Ovary (tissue), 9 donors: ENCODE results near the gene QSER1. TPM values are rescaled to one million over a fixed set of nuclear protein-coding genes. Genes with fewer than 3 reads are reported as not detected.
A peak's percentile ranks its signal among the peaks of the same experiment; 100 is the strongest.
"Not testable (repeated sequence)": the region's sequence is repeated elsewhere in the genome, so short reads cannot be mapped to it uniquely, and the experiment has no call there.

Experiments
- DNase-seq, 5 donors: peaks; one replicate each; pipeline ENCODE4 v3.0.0-alpha.2; 2019 to 2020
- H3K27ac ChIP-seq, 2 donors: fragments of 200-600 bp; one replicate each; pipeline versions ENCODE4 v1.5.1 to v1.8.0; 2019 to 2022
- H3K27me3 ChIP-seq: fragments of 200-600 bp; one replicate; pipeline ENCODE4 v1.8.0; 2022
- H3K36me3 ChIP-seq: fragments of 200-600 bp; sonication (generic); one replicate; pipeline ENCODE4 v1.5.1; 2019
- H3K4me1 ChIP-seq: one replicate; pipeline ENCODE4 v1.8.1; 2013; ENCODE audit warnings: mild to moderate bottlenecking, moderate library complexity; ENCODE audit not compliant: insufficient read depth
- H3K4me3 ChIP-seq: fragments of 200-600 bp; sonication (generic); one replicate; pipeline ENCODE4 v1.5.1; 2017
- H3K9me3 ChIP-seq, 2 donors: fragments of 200-600 bp in 1 of 2; sonication (generic) in 1 of 2; one replicate each; pipeline versions ENCODE4 v1.5.1 to v1.8.1; 2013 to 2019; ENCODE audit warnings: mild to moderate bottlenecking in 1 of 2, moderate library complexity in 1 of 2
- EP300 ChIP-seq: sonication (generic); formaldehyde crosslinking; IDR thresholded peaks from one replicate; pipeline ENCODE4 v1.6.1; 2017; ENCODE audit warnings: antibody characterized with exemption
- POLR2A ChIP-seq: fragments of 450-650 bp; IDR thresholded peaks from one replicate; pipeline ENCODE4 v1.6.1; 2017; ENCODE audit warnings: antibody characterized with exemption, mild to moderate bottlenecking, moderate library complexity
- WGBS, 3 donors: extraction: QIAGEN DNeasy Blood & Tissue Kit in 1 of 3; methylation state at CpG; one replicate each; pipeline versions ENCODE4 v1.1.5 to v1.1.7; 2013 to 2017; 5-methylcytosine and 5-hydroxymethylcytosine counted together
- intact Hi-C, 4 donors: fragments of 100-400 bp; cut with DNase I; formaldehyde crosslinking; loops; one replicate each; pipeline versions ENCODE4 v1.11.0 to v1.15.1; 2022 to 2023
- polyA plus RNA-seq, 2 donors: library from polyadenylated mRNA; stranded (reverse); fragments of 200-250 nt in 1 of 2; fragments of 350-450 nt in 1 of 2; fragmentation: Illumina TruSeq in 1 of 2; extraction: RNeasy Lipid Tissue Mini Kit (QIAGEN cat#74804) in 1 of 2; gene quantifications; one replicate each; pipeline ENCODE4 v1.2.3, GENCODE V29; 2013 to 2014
- total RNA-seq, 7 donors: library from RNA; depleted of rRNA in 2 of 7; stranded (reverse); fragments of >200 nt in 2 of 7; fragmentation: NEBNext Ultra II Directional in 3 of 7; extraction: Animal tissue kit (Norgen Biotek cat#: 25700) in 3 of 7; gene quantifications; one replicate each; pipeline versions ENCODE4 v1.1.0 to v1.2.4, GENCODE V29; 2016 to 2023
- TF ChIP-seq, protein P1 (sequence below), 3 donors: fragments of 450-650 bp in 2 of 3; fragments of 200-600 bp in 1 of 3; IDR thresholded peaks; one replicate each; pipeline versions ENCODE4 v1.5.1 to v1.8.0; 2016 to 2022; ENCODE audit warnings: antibody characterized with exemption in 3 of 3, mild to moderate bottlenecking in 1 of 3
- donor health status: DM: no; HTN: no; CAD: no; lungs with moderate emphysema.
- donor health status: DM: no; HTN: no; CAD: no.
- donor health status: Bipolar disorder and iron deficiency.
- donor health status: DM: yes; HTN: yes; CAD: no.
- donor health status: DM: no; HTN: no; CAD: no.
- donor health status: DM: yes; HTN: yes; CAD: no.

Gene QSER1
- total and polyA plus RNA-seq, 9 donors: 7.4 to 50.1 (median 36.5) TPM

DNA sequence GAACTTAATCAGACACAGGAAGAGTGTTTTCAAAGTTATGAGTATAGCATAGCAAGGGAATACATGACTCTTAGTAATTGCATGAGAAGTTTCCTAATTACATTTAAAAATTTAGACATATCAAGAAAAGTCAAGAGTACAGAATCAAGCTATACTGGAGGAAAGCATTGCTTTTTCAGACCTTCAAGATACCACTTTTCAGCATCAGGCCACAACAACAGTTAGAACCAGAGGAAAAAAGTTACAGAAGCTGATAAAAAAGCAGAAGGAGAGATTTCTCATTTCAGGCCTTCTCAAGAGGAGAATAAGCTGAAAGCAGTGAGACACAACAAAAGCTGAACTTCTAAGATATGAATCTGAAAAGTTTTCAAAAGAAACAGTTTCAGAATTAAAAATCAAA lies 28.1 kb upstream of the QSER1 start:
- intact Hi-C loops: no loop called here
- Histone ChIP-seq H3K27ac (no peak overlapping the region), H3K9me3 (no peaks in the 10 kb centered on the region), H3K36me3 (no peaks in the 10 kb centered on the region), H3K4me1 (no peaks in the 10 kb centered on the region), H3K27me3 (no peaks in the 10 kb centered on the region), H3K4me3 (no peak overlapping the region)
- TF ChIP-seq POLR2A (no peak), EP300 (no peak)
- TF ChIP-seq, protein P1, sequence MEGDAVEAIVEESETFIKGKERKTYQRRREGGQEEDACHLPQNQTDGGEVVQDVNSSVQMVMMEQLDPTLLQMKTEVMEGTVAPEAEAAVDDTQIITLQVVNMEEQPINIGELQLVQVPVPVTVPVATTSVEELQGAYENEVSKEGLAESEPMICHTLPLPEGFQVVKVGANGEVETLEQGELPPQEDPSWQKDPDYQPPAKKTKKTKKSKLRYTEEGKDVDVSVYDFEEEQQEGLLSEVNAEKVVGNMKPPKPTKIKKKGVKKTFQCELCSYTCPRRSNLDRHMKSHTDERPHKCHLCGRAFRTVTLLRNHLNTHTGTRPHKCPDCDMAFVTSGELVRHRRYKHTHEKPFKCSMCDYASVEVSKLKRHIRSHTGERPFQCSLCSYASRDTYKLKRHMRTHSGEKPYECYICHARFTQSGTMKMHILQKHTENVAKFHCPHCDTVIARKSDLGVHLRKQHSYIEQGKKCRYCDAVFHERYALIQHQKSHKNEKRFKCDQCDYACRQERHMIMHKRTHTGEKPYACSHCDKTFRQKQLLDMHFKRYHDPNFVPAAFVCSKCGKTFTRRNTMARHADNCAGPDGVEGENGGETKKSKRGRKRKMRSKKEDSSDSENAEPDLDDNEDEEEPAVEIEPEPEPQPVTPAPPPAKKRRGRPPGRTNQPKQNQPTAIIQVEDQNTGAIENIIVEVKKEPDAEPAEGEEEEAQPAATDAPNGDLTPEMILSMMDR (IDR thresholded peaks at IDR 0.05): no peak
- DNase-seq: no peak

DNA sequence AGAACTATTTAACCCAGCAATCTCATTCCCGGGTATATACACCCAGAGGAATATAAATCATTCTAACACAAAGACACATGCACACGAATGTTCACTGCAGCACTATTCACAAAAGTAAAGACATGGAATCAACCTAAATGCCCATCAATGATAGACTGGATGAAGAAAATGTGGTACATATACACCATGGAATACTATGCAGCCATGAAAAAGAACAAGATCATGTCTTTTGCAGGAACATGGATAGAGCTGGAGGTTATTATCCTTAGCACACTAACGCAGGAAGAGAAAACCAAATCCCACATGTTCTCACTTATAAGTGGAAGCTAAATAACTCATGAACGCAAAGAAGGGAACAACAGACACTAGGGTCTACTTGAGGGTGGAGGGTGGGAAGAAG lies 23.9 kb upstream of the QSER1 start:
- H3K9me3 ChIP-seq, H3K4me3 ChIP-seq, intact Hi-C loops, H3K27me3 ChIP-seq, H3K4me1 ChIP-seq, H3K36me3 ChIP-seq, H3K27ac ChIP-seq, DNase-seq: not testable (repeated sequence)
- 68 to 80% (median 70%) methylated on average over 4 of the region's 4 CpGs for WGBS, 3 donors

DNA sequence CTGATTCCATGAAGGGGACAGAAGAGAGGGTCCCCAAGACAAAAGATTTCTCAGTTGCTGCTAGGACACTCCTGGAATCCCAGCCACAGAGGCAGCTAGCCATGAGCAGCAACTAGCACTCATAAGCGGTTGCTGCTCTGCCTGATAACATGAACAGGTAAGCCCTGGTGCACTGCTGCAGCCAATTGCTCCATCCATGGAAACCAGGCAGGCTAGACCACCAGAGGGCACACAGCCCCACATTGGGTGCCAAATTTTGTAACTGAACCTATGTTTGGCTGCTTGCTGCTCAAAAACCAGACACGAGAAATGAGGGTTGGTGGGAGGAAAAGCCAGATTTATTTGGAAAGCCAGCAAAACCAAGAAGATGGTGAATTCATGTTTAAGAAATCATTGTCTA lies 21.9 kb upstream of the QSER1 start:
- H3K36me3 ChIP-seq: no peaks in the 10 kb centered on the region
- TF ChIP-seq EP300: no peak
- TF ChIP-seq, protein P1 (IDR thresholded peaks at IDR 0.05): no peak
- TF ChIP-seq POLR2A: no peak
- H3K4me1 ChIP-seq: no peaks in the 10 kb centered on the region
- no peaks in the 10 kb centered on the region for H3K27me3 ChIP-seq
- H3K9me3 ChIP-seq: no peaks in the 10 kb centered on the region
- no peak overlapping the region for H3K27ac ChIP-seq
- WGBS, 3 donors: 39 to 57% (median 41%) methylated on average over 2 of the region's 2 CpGs
- H3K4me3 ChIP-seq: no peak overlapping the region
- intact Hi-C loops: no loop called here
- peak in 1 of 5 donors; percentile 37 for DNase-seq

DNA sequence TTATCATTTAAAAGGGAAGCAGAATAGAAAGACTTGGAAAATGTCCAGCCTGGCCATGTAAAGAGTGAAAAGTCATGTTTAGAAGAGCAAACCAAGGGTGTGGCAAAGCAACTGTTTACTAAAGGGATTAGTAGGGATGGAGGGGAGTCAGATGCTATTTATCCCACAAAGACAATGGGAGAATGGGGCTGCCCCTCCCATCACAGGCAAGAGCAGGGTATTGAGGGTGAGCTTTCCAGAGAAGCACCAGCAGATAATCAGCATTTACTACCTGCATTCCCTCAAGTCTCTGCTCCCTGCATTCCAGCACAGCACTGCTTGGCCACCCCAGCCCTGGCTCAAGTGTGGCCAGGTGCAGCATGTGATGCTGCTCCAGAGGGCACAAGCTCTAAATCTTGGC lies 18.5 kb upstream of the QSER1 start:
- H3K9me3 ChIP-seq: no peaks in the 10 kb centered on the region
- DNase-seq: no peak
- TF ChIP-seq POLR2A (no peak), EP300 (no peak)
- TF ChIP-seq, protein P1 (IDR thresholded peaks at IDR 0.05): no peak
- no peaks in the 10 kb centered on the region for H3K36me3 ChIP-seq
- no peaks in the 10 kb centered on the region for H3K27me3 ChIP-seq
- intact Hi-C loops: no loop called here
- H3K4me3 ChIP-seq: no peak overlapping the region
- H3K4me1 ChIP-seq: no peaks in the 10 kb centered on the region
- H3K27ac ChIP-seq: no peak overlapping the region

DNA sequence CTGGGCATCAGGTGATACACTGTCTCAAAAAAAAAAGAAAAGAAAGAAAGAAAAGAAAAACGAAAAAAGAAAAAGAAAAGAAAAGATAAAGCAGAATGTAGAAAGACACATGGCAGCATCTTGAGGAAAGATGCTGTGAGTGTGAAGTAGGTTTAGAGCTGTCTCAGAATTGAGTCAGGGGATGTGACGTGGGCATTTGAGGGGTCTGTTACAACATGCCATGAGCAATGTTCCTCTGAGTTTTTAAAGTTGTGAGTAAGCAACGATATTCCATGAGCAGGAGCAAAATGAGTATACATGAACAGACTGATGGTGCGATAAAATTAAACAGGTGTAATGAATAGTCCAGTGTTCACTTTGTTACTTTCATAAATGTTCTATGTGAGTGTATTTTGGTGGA lies 11.3 kb upstream of the QSER1 start:
- H3K27me3 ChIP-seq: no peaks in the 10 kb centered on the region
- no peaks in the 10 kb centered on the region for H3K36me3 ChIP-seq
- no peaks in the 10 kb centered on the region for H3K4me1 ChIP-seq
- no peaks in the 10 kb centered on the region for H3K9me3 ChIP-seq
- 57 to 66% (median 59%) methylated on average over 4 of the region's 4 CpGs for WGBS, 3 donors
- DNase-seq: no peak
- H3K27ac ChIP-seq: no peak overlapping the region
- intact Hi-C loops: no loop called here
- H3K4me3 ChIP-seq: no peak overlapping the region
- TF ChIP-seq EP300 (no peak), POLR2A (no peak)
- TF ChIP-seq, protein P1 (IDR thresholded peaks at IDR 0.05): no peak
